ENCODE measurements around the gene POLR2J3. TPM values are rescaled to one million over a fixed set of nuclear protein-coding genes. Genes with fewer than 3 reads are reported as not detected.
A peak's percentile ranks its signal among the peaks of the same experiment; 100 is the strongest.
"Not testable (repeated sequence)": the region's sequence is repeated elsewhere in the genome, so short reads cannot be mapped to it uniquely, and the experiment has no call there.

POLR2J3 gene
- total RNA-seq (2014; rRNA removed; shearing (Covaris generic)) = 12.7 and 13.8 TPM in 2 replicates

DNA sequence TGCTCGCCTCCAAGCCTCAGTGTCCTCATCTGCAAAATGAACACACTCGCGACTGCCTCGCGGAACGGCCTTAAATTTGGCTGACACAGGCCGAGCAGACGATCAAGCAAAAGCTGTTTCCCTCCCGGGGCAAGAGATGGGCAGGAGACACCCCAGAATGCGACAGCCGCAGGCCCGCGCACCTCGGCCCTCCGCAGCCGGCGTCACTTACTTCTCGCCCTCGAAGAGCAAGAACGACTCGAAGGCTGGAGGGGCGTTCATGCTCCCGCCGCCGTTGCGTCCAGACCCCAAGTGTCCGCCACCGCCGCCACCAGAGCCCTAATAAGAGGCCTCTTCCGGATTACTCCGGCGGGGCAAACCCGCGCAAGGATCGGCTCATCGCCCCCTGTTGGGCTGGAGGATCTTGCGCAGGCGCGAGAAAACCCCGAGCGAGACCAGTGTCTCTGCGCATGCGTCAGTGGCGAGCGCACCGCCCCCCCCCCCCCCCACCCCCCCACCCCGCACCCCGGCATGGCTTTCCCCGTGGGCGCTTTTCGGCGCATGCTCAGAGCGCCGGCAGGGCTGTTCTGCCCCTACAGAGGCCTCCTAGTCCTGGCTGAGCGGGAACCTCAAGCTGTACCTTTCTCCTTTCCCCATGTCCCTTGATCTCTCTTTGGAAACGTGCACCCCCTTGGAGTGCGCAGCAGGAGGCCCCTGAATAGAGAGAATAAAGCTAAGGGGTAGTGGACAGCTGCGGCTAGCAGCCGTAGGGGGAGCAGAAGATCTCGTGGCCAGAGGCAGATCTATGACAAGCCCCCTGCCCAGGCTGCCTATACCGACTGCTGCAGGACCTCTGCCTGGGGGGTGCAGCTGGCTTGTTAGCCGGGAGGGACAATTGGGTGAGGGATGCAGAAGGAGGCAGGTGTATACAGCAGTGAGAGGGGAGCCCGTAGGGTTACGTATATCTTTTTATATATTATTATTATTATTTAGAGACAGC lies at the start of gene POLR2J3:
TSS of gene POLR2J3 (minus strand) at position 323 of the 979 bp plus-strand sequence. CDS start at position 261, 62 bp downstream.
- DNase-seq; H3K27me3 ChIP-seq (ENCODE audit: control insufficient read depth, insufficient read depth, low read length); H3K36me3 ChIP-seq (replicated peaks; ENCODE audit: control insufficient read depth, insufficient read depth, low read length): not testable (repeated sequence)
- H3K4me3 ChIP-seq (ENCODE audit: insufficient read depth, low read depth, low read length) = peak within 1 kb of the TSS; percentile 62

DNA sequence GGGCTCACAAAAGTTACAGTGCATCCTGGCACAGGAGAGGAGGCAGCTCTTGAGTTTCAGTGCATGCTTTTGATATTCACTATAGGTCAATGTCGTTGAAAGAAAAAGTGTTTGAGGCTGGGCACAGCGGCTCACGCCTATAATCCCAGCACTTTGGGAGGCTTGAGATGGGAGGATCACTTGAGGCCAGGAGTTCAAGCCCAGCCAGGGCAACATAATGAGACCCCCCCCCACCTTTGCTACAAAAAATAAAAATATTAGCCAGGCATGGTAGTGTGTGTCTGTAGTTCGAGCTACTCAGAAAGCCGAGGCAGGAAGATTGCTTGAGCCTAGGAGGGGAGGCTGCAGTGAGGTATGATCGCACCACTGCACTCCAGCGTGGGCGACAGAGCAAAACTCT lies 45.7 kb upstream of the POLR2J3 start:
- DNase-seq; H3K4me3 ChIP-seq (ENCODE audit: insufficient read depth, low read depth, low read length); H3K36me3 ChIP-seq (replicated peaks; ENCODE audit: control insufficient read depth, insufficient read depth, low read length); H3K27me3 ChIP-seq (ENCODE audit: control insufficient read depth, insufficient read depth, low read length): not testable (repeated sequence)

DNA sequence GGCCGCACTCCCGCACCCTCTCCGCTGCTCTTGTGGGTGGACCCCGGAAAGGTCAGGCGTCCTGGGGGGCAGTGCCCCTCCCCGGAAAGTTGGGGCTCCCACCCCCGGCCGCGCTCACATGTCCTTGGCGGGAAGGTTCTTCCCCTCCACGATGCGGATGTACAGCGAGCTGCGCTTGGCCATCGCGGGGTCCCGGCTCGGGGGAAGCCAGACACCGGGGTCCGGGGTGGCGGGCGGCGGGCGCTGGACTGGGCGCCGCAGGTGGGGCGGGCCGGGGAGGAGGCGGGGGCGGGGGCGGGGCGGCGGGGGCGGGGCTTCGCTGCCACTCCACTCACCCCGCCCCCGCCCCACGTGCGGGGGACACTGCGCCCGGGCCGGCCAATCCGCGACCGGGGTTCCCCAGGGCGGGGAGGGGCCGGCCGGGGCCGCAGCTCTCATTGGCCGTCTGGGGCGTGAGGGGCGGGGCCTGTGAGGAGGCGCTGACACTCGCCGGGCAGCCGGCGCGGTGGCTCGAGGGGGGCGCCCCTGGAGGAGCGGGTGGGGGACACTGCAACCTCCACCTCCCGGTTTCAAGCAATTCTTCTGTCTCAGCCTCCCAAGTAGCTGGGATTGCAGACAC lies 44.2 kb upstream of the POLR2J3 start, which contains the start of gene RASA4:
TSS of gene RASA4 (minus strand) at position 250 of the 619 bp plus-strand sequence. CDS start at position 183, 67 bp downstream.
- H3K27me3 ChIP-seq (ENCODE audit: control insufficient read depth, insufficient read depth, low read length); DNase-seq; H3K36me3 ChIP-seq (replicated peaks; ENCODE audit: control insufficient read depth, insufficient read depth, low read length): not testable (repeated sequence)
- H3K4me3 ChIP-seq (ENCODE audit: insufficient read depth, low read depth, low read length) = peak within 1 kb of the TSS; percentile 38

DNA sequence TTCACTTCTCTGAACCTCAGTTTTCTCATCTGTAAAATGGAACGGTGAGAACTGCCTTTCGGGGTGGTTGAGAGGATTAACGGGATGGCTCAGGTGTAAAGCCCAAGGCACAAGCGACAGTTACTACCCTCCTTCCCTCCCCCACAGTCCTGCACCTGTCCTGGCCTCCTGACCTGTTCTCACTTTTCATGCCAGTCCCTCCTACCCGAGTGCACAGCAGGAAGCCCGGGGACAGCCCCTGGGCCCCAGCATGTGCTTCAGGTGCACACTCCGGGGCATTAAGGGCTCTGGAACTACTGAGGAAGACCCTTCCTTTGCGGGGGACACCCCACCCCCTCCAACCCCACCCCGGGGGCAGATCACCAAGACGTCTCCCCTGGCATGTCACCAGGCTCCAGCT lies 43.5 kb upstream of the POLR2J3 start:
- H3K27me3 ChIP-seq (ENCODE audit: control insufficient read depth, insufficient read depth, low read length); H3K4me3 ChIP-seq (ENCODE audit: insufficient read depth, low read depth, low read length); DNase-seq; H3K36me3 ChIP-seq (replicated peaks; ENCODE audit: control insufficient read depth, insufficient read depth, low read length): not testable (repeated sequence)

DNA sequence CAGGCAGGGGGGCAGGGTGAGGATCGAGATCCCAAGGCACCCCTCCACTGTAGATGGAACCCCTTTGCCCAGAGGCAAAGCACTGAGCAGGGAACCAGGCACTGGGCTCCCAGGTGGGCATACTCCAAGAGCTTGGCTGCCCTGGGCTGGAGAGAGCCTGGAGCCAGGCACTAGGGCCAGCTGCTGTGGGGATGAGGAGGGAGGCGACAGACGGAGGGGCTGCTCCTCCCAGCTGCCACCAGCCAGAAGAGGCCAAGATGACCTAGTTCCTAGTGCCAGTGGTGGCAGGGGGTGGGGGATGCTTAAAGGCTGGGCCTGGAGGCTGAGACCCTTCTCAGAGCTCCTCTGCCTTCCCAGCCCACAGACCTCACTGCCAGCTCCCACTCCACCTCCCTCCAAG lies 42.5 kb upstream of the POLR2J3 start:
- not testable (repeated sequence) for H3K27me3 ChIP-seq (ENCODE audit: control insufficient read depth, insufficient read depth, low read length); DNase-seq; H3K36me3 ChIP-seq (replicated peaks; ENCODE audit: control insufficient read depth, insufficient read depth, low read length); H3K4me3 ChIP-seq (ENCODE audit: insufficient read depth, low read depth, low read length)

DNA sequence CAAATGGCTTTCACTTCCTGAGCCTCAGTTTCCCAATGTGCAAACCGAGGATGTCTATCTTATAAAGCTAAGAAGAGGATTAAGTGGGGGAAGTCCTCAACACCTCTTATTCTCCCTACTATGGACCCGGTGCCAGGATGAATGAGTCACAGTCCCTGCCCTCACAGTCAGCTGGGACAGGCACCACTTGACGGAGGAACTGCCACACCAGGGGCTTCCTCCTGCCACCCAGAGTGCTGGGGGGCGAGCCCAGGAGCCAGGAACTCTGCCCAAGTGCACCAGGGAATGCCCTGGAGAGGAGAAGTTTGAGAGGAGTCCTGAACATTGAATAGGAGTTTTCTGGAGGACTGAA lies 41.9 kb upstream of the POLR2J3 start:
- H3K36me3 ChIP-seq (replicated peaks; ENCODE audit: control insufficient read depth, insufficient read depth, low read length); H3K27me3 ChIP-seq (ENCODE audit: control insufficient read depth, insufficient read depth, low read length); H3K4me3 ChIP-seq (ENCODE audit: insufficient read depth, low read depth, low read length); DNase-seq: not testable (repeated sequence)

DNA sequence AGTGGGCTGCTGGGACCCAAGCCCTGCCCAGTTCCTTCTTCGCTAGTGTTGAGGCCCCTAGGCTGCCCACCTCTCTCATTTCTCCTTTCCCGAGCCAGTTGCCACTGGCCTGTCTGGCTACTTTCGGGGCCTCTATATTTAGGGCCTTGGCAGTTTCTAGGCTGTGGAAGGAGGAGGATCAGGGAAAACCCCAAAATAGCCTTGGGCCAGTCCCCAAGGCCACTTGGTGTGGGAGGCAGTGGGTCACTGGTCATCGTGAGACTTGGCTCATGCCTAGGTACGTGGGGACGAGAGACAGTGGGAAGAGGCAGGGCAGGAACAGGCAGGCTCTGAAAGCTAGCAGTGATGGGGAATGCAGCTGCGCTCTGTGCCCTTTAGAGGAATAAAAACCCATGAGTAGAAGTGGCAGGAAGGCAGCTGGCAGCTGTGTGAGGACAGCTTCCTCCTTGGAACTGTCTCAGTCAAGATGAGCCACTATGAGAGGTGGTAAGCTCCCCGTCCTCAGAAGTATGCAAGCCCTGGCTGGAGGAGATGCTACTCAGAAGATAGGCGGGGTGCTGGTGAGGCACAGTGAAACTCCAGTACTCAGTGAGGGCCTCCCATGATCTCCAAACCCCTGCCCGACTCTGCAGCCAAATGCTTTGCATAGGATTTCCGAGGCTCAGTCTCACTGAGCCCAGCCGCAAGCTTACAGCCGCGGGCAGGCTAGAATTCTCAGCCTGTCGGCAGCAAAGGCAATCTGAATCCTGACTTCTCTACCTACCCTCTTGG lies 41.4 kb upstream of the POLR2J3 start:
- not testable (repeated sequence) for DNase-seq; H3K4me3 ChIP-seq (ENCODE audit: insufficient read depth, low read depth, low read length); H3K27me3 ChIP-seq (ENCODE audit: control insufficient read depth, insufficient read depth, low read length); H3K36me3 ChIP-seq (replicated peaks; ENCODE audit: control insufficient read depth, insufficient read depth, low read length)

DNA sequence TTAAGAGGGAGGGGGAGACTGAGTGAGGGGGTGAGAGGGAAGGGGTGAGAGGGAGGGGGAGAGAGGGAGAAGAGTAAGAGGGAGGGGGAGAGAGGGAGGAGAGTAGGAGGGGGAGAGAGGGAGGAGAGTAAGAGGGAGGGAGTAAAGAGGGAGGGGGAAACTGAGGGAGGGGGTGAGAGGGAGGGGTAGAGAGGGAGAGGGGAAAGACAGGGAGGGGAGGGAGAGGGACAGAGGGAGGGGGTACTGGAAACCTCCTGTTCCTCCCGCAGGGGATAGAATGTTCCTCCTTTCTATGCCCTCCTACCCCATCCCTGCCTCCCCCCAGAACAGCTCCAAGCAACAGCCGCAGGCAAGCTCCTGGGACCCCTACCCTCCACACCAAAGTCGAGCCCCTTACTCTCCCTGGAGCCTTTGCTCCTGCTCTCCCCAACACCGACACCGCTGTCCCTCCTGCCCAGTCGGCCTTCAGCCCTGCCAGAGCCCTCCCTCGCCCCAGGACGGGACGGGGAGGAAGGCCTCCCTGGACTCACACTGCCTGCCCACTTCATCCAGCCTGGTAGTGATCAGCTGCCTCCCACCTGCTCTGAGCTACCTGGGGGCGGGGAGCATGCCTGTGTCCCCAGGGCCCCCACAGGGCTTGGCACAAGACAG lies 39.4 kb upstream of the POLR2J3 start:
- H3K36me3 ChIP-seq (replicated peaks; ENCODE audit: control insufficient read depth, insufficient read depth, low read length); H3K4me3 ChIP-seq (ENCODE audit: insufficient read depth, low read depth, low read length); DNase-seq; H3K27me3 ChIP-seq (ENCODE audit: control insufficient read depth, insufficient read depth, low read length): not testable (repeated sequence)

DNA sequence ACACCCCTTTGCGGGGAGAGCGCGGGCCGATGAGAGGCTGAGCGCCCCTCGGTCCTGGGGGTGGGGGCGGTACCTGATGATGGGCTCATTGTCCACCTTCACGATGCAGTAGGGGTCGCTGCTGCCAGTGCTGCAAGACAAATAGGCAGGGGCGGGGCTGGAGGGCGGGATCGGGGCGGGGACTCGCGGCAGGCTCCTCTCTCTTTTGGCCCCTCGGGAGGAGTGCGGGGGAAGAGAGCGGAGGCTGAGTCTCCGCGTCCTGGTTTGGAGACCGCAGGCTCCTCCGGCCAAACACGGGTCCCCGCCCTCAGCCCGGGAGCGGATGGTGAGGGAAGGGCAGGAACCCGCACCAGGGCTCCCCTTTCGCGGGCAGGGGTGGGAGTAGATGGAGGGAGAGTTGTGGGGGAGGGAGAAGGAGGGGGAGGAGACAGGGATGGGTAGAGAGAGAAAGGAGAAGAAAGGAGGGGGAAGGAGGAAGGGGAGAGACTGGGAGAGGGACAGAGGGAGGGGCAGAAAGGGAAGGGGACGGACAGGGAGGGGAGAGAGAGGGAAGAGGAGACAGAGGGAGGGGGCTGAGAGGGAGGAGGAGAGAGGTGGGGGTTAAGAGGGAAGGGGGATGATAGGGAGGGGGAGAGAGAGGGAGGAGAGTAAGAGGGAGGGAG lies 38.8 kb upstream of the POLR2J3 start:
- not testable (repeated sequence) for H3K27me3 ChIP-seq (ENCODE audit: control insufficient read depth, insufficient read depth, low read length); DNase-seq; H3K36me3 ChIP-seq (replicated peaks; ENCODE audit: control insufficient read depth, insufficient read depth, low read length); H3K4me3 ChIP-seq (ENCODE audit: insufficient read depth, low read depth, low read length)

DNA sequence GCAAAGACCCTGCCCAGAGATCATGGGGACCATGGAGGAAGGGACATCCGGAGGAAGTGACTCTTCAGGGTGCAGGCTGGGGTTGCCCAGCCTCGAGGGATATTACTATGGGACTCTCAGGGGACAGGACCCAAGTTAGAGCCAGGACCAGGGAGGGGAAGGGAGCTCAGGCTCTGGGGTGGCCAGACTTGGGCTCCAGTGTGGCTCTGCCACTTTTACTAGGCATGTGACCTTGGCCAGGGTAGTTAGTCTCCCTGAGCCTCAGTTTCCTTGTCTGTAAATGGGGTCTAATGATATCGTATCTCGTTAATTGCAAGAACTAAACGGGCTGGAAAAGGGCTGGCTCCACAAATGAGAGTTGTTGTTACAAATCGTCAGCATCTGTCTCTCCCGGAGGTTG lies 38.1 kb upstream of the POLR2J3 start:
- not testable (repeated sequence) for H3K27me3 ChIP-seq (ENCODE audit: control insufficient read depth, insufficient read depth, low read length); H3K36me3 ChIP-seq (replicated peaks; ENCODE audit: control insufficient read depth, insufficient read depth, low read length); DNase-seq; H3K4me3 ChIP-seq (ENCODE audit: insufficient read depth, low read depth, low read length)

DNA sequence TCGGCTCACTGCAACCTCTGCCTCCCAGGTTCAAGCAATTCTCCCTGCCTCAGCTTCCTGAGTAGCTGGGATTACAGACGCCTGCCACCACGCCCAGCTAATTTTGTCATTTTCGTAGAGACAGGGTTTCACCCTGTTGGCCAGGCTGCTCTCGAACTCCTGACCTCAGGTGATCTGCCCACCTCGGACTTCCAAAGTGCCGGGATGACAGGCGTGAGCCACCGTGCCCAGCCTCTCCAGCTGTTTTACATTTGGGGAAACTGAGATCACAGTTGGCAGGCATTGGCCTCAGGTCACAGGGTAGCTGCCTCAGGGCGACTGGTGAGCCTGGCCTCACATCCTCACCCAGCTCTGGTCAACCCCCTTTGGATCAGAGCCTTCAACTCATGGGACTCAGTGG lies 37.4 kb upstream of the POLR2J3 start:
- not testable (repeated sequence) for H3K36me3 ChIP-seq (replicated peaks; ENCODE audit: control insufficient read depth, insufficient read depth, low read length); DNase-seq; H3K27me3 ChIP-seq (ENCODE audit: control insufficient read depth, insufficient read depth, low read length); H3K4me3 ChIP-seq (ENCODE audit: insufficient read depth, low read depth, low read length)

DNA sequence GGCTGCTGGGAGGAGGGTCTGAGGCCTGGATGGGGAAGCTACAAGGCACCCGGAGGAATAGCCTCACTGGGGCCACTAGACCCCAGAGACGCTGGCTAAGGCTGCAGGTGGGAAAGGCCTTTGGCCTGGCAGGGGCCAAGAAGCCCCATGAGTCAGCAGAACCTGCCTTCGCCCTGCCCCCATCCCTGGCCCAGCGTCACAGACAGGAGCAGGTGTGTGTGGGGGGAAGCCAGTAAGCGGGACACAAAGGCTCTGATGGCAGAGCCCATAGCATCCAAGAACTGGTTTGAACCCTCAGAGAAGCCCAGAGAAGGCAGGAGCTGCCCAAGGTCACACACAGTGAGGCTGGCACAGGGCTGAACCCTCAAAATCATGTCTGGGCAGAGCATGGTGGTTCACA lies 34.5 kb upstream of the POLR2J3 start:
- not testable (repeated sequence) for H3K27me3 ChIP-seq (ENCODE audit: control insufficient read depth, insufficient read depth, low read length); H3K4me3 ChIP-seq (ENCODE audit: insufficient read depth, low read depth, low read length); H3K36me3 ChIP-seq (replicated peaks; ENCODE audit: control insufficient read depth, insufficient read depth, low read length); DNase-seq

DNA sequence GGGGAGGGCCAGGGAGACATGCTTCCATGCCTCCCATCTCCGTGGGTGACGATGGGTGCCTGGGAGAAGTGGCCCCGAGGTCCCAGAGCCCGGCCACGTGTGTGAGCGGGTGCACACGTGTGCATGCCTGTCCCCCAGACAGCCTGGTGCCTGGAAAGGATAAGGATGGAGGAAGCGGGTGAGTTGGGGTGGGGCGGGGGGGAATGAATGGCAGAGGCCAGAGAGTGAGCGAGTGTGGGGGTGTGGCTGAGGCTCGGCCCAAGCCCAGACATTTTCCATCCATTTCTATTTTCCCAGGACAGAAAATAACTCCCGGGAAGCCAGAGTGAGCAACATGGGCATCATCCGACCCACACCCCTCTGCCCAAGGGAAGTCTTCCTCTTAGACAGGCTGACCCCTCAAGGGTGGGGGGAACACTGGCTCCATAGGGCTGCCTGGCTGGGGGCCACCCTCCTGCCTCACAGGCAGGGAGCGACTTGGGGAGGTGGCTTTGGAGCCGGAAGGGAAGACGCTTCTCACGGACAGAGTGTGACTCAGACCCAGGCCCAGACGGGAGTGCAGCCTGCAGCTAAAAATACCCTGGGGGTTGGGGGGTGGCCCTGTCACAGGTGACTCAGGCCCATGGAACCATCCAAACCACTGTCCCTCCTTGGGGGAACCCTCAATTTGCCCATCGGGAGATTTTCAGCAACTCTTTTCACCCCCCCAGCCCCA lies 32.2 kb upstream of the POLR2J3 start:
- DNase-seq; H3K4me3 ChIP-seq (ENCODE audit: insufficient read depth, low read depth, low read length); H3K27me3 ChIP-seq (ENCODE audit: control insufficient read depth, insufficient read depth, low read length); H3K36me3 ChIP-seq (replicated peaks; ENCODE audit: control insufficient read depth, insufficient read depth, low read length): not testable (repeated sequence)

Measured in H7 (cell line).